Stimulated activated CD4-positive, alpha-beta T cell treated with anti-CD3 and anti-CD28 coated beads, TNF-alpha, amount 100 ng/mL, for 24 hours (primary cell): ENCODE data around the gene ZNF771.

ENCODE experiments used
- DNase-seq, 3 experiments: peaks; one replicate each; pipeline ENCODE4 v3.0.0-alpha.2; 2020; ENCODE audit warnings: low read depth in 3 of 3

The ZNF771 gene

GRCh38 chr16:30407102-30407803 lies at the start of gene ZNF771:
ZNF771 (plus strand) TSS chr16:30407606; CDS start chr16:30408054, 448 bp downstream.
- DNase-seq, result peak; percentile 85 to 96 (median 88)

- DNase-seq, result no peak
Observed at GRCh38 chr16:30357715-30358576, 49.5 kb upstream of the ZNF771 start.

- DNase-seq, result no peak
Observed at GRCh38 chr16:30358577-30358936, 48.8 kb upstream of the ZNF771 start.

GRCh38 chr16:30358990-30359870 lies 48.2 kb upstream of the ZNF771 start:
- no peak for DNase-seq

GRCh38 chr16:30359871-30360170 lies 47.6 kb upstream of the ZNF771 start:
- DNase-seq, result no peak

GRCh38 chr16:30361180-30361579 lies 46.2 kb upstream of the ZNF771 start:
- DNase-seq, result no peak

- DNase-seq, result no peak
Observed at GRCh38 chr16:30365200-30365599, 42.2 kb upstream of the ZNF771 start.

- no peak for DNase-seq
Observed at GRCh38 chr16:30366511-30366910, 40.9 kb upstream of the ZNF771 start.

- DNase-seq, result no peak
Observed at GRCh38 chr16:30367349-30368009, 39.9 kb upstream of the ZNF771 start.

GRCh38 chr16:30368122-30368791 lies 39.1 kb upstream of the ZNF771 start:
- no peak for DNase-seq

- no peak for DNase-seq
Observed at GRCh38 chr16:30368792-30369090, 38.7 kb upstream of the ZNF771 start.

GRCh38 chr16:30369091-30369937 lies 38.1 kb upstream of the ZNF771 start:
- no peak for DNase-seq

GRCh38 chr16:30369938-30370455 lies 37.4 kb upstream of the ZNF771 start:
- DNase-seq, result no peak

- peak; percentile 97 to 99 (median 99) for DNase-seq
Observed at GRCh38 chr16:30370456-30371247, 36.8 kb upstream of the ZNF771 start, which contains the start of gene TBC1D10B. TBC1D10B (minus strand) TSS chr16:30370494; CDS start chr16:30370183, 311 bp downstream.

GRCh38 chr16:30371248-30371816 lies 36.1 kb upstream of the ZNF771 start:
- no peak for DNase-seq

- DNase-seq, result no peak
Observed at GRCh38 chr16:30372038-30372712, 35.2 kb upstream of the ZNF771 start.

- no peak for DNase-seq
Observed at GRCh38 chr16:30372725-30373124, 34.7 kb upstream of the ZNF771 start.

- no peak for DNase-seq
Observed at GRCh38 chr16:30374538-30374937, 32.9 kb upstream of the ZNF771 start, which contains the start of gene MYL11. MYL11 (plus strand) TSS chr16:30374802; CDS start chr16:30374858, 56 bp downstream.
